Coronary artery (tissue), 2 donors: ENCODE measurements around the gene TRIM33.
A peak's percentile ranks its signal among the peaks of the same experiment; 100 is the strongest.

Experiments used
- DNase-seq: peaks from one replicate; pipeline ENCODE4 v3.0.0-alpha.2; 2017; ENCODE audit warnings: low spot score
- H3K27ac ChIP-seq, 2 donors: fragments of 200-600 bp; sonication (generic); one replicate each; pipeline ENCODE4 v1.5.1; 2016 to 2019
- H3K4me3 ChIP-seq: fragments of 200-600 bp; sonication (generic); 2 replicates; pipeline ENCODE4 v1.5.1; 2016; ENCODE audit warnings: mild to moderate bottlenecking, moderate library complexity
- CTCF ChIP-seq: fragments of 200-600 bp; sonication (generic); IDR thresholded peaks from one replicate; pipeline ENCODE4 v1.5.1; 2019; ENCODE audit warnings: antibody characterized with exemption

Gene TRIM33

GRCh38 chr1:114511032-114511785 is at the start of gene TRIM33:
TSS of gene TRIM33 (minus strand) at chr1:114511203. CDS start at chr1:114511076, 127 bp downstream.
- DNase-seq: peak; percentile 93
- TF ChIP-seq CTCF: no peak
- H3K27ac ChIP-seq: peak within 1 kb of the TSS; percentile 92 to 95
- H3K4me3 ChIP-seq: peak within 1 kb of the TSS; percentile 83

- no peak for TF ChIP-seq CTCF
- no peak for DNase-seq
- H3K4me3 ChIP-seq: no peak overlapping the region
- no peak overlapping the region for H3K27ac ChIP-seq
These were observed 48.4 kb upstream of the TRIM33 start for GRCh38 chr1:114559356-114559755.

GRCh38 chr1:114558544-114558943 is 47.5 kb upstream of the TRIM33 start:
- TF ChIP-seq CTCF: no peak
- Histone ChIP-seq H3K4me3 (no peak overlapping the region), H3K27ac (no peak overlapping the region)
- no peak for DNase-seq

- TF ChIP-seq CTCF: no peak
- H3K4me3 ChIP-seq: no peak overlapping the region
- no peak for DNase-seq
- no peak overlapping the region for H3K27ac ChIP-seq
These were observed 43.6 kb upstream of the TRIM33 start for GRCh38 chr1:114554577-114554976.

GRCh38 chr1:114552106-114552639 is 41.2 kb upstream of the TRIM33 start:
- H3K27ac ChIP-seq: no peak overlapping the region
- no peak for TF ChIP-seq CTCF
- H3K4me3 ChIP-seq: no peak overlapping the region
- no peak for DNase-seq

- no peak for DNase-seq
- no peak overlapping the region for H3K27ac ChIP-seq
- TF ChIP-seq CTCF: no peak
- H3K4me3 ChIP-seq: no peak overlapping the region
These were observed 40.4 kb upstream of the TRIM33 start for GRCh38 chr1:114551400-114551799.

GRCh38 chr1:114550336-114550735 is 39.3 kb upstream of the TRIM33 start:
- no peak for DNase-seq
- H3K27ac ChIP-seq: no peak overlapping the region
- TF ChIP-seq CTCF: no peak
- H3K4me3 ChIP-seq: no peak overlapping the region
